Measurements from ENCODE around the gene HEXD. TPM values are rescaled to one million over a fixed set of nuclear protein-coding genes. Genes with fewer than 3 reads are reported as not detected.
"Not testable (repeated sequence)": the region's sequence is repeated elsewhere in the genome, so short reads cannot be mapped to it uniquely, and the experiment has no call there.

The HEXD gene
- total and polyA plus RNA-seq, 3 experiments from 2014 or later, result 10.6 to 30.4 (median 29.6) TPM

- Histone ChIP-seq H3K9me3 (ENCODE audit: low read length) (no peaks in the 10 kb centered on the region), H3K4me3 (ENCODE audit: low read length) (no peak overlapping the region), H3K27ac (ENCODE audit: low read depth, low read length) (no peak overlapping the region), H3K36me3 (ENCODE audit: insufficient read depth, low read length) (no peaks in the 10 kb centered on the region), H3K4me1 (ENCODE audit: insufficient read depth, low read length) (no peaks in the 10 kb centered on the region), H3K27me3 (ENCODE audit: insufficient read depth, low read length, poor library complexity, severe bottlenecking) (no peaks in the 10 kb centered on the region)
- H3K4me3 Mint-ChIP-seq, result peak overlapping the region in 1 of 7 donors; percentile 26
- peaks cover 0 to 7% (median 7%) of the 10 kb centered on the region in 3 donors for H3K4me1 Mint-ChIP-seq
- H3K27ac Mint-ChIP-seq, result peak overlapping the region in 1 of 8 donors; percentile 2
- peak in 1 of 5 donors; percentile 0 for DNase-seq
- ChIA-PET POLR2A (no interaction called here), CTCF (no interaction called here)
- H3K27me3 Mint-ChIP-seq, result peaks cover 21 to 27% of the 10 kb centered on the region in 2 donors
- no peaks in the 10 kb centered on the region for H3K9me3 Mint-ChIP-seq
- no peaks in the 10 kb centered on the region for H3K36me3 Mint-ChIP-seq
Measured at GRCh38 chr17:82380860-82381702, 37.1 kb upstream of the HEXD start.

GRCh38 chr17:82381703-82382009 is 36.5 kb upstream of the HEXD start:
- H3K27me3 ChIP-seq (ENCODE audit: insufficient read depth, low read length, poor library complexity, severe bottlenecking); CTCF ChIA-PET; H3K4me1 ChIP-seq (ENCODE audit: insufficient read depth, low read length); H3K4me3 Mint-ChIP-seq; H3K9me3 ChIP-seq (ENCODE audit: low read length); H3K9me3 Mint-ChIP-seq; H3K4me3 ChIP-seq (ENCODE audit: low read length); H3K36me3 Mint-ChIP-seq; POLR2A ChIA-PET; H3K4me1 Mint-ChIP-seq; H3K27ac ChIP-seq (ENCODE audit: low read depth, low read length); H3K27ac Mint-ChIP-seq; H3K36me3 ChIP-seq (ENCODE audit: insufficient read depth, low read length): not testable (repeated sequence)
- peaks cover 19 to 26% of the 10 kb centered on the region in 2 donors for H3K27me3 Mint-ChIP-seq
- peak in 1 of 5 donors; percentile 12 for DNase-seq

GRCh38 chr17:82382220-82382932 is 35.8 kb upstream of the HEXD start:
- H3K9me3 ChIP-seq (ENCODE audit: low read length); H3K9me3 Mint-ChIP-seq; H3K36me3 ChIP-seq (ENCODE audit: insufficient read depth, low read length); H3K27ac ChIP-seq (ENCODE audit: low read depth, low read length); H3K4me1 ChIP-seq (ENCODE audit: insufficient read depth, low read length); CTCF ChIA-PET; POLR2A ChIA-PET; H3K4me1 Mint-ChIP-seq; H3K4me3 ChIP-seq (ENCODE audit: low read length); H3K27me3 ChIP-seq (ENCODE audit: insufficient read depth, low read length, poor library complexity, severe bottlenecking); H3K27ac Mint-ChIP-seq; H3K4me3 Mint-ChIP-seq; H3K36me3 Mint-ChIP-seq: not testable (repeated sequence)
- peaks cover 20 to 26% of the 10 kb centered on the region in 2 donors for H3K27me3 Mint-ChIP-seq
- peak in 1 of 5 donors; percentile 16 for DNase-seq

- CTCF ChIA-PET, result no interaction called here
- no peaks in the 10 kb centered on the region for H3K27me3 ChIP-seq (ENCODE audit: insufficient read depth, low read length, poor library complexity, severe bottlenecking)
- POLR2A ChIA-PET, result no interaction called here
- no peaks in the 10 kb centered on the region for H3K4me1 ChIP-seq (ENCODE audit: insufficient read depth, low read length)
- Mint-ChIP-seq H3K36me3 (no peaks in the 10 kb centered on the region), H3K27ac (no peak overlapping the region), H3K9me3 (no peaks in the 10 kb centered on the region), H3K27me3 (peaks cover 20 to 26% of the 10 kb centered on the region in 2 donors), H3K4me1 (peaks cover 2 to 13% (median 7%) of the 10 kb centered on the region in 3 donors), H3K4me3 (no peak overlapping the region)
- no peak overlapping the region for H3K27ac ChIP-seq (ENCODE audit: low read depth, low read length)
- DNase-seq, result peak in 1 of 5 donors; percentile 46
- H3K4me3 ChIP-seq (ENCODE audit: low read length), result no peak overlapping the region
- H3K9me3 ChIP-seq (ENCODE audit: low read length), result no peaks in the 10 kb centered on the region
- no peaks in the 10 kb centered on the region for H3K36me3 ChIP-seq (ENCODE audit: insufficient read depth, low read length)
Measured at GRCh38 chr17:82382933-82383255, 35.3 kb upstream of the HEXD start.

GRCh38 chr17:82383411-82383810 is 34.7 kb upstream of the HEXD start:
- Mint-ChIP-seq H3K27ac (no peak overlapping the region), H3K9me3 (no peaks in the 10 kb centered on the region), H3K27me3 (peaks cover 20 to 26% of the 10 kb centered on the region in 2 donors), H3K4me1 (peaks cover 2 to 14% (median 7%) of the 10 kb centered on the region in 3 donors), H3K36me3 (no peaks in the 10 kb centered on the region), H3K4me3 (no peak overlapping the region)
- Histone ChIP-seq H3K9me3 (ENCODE audit: low read length) (no peaks in the 10 kb centered on the region), H3K27me3 (ENCODE audit: insufficient read depth, low read length, poor library complexity, severe bottlenecking) (no peaks in the 10 kb centered on the region), H3K27ac (ENCODE audit: low read depth, low read length) (no peak overlapping the region), H3K4me3 (ENCODE audit: low read length) (no peak overlapping the region), H3K36me3 (ENCODE audit: insufficient read depth, low read length) (no peaks in the 10 kb centered on the region), H3K4me1 (ENCODE audit: insufficient read depth, low read length) (no peaks in the 10 kb centered on the region)
- CTCF ChIA-PET, result no interaction called here
- POLR2A ChIA-PET, result no interaction called here
- peak in 1 of 5 donors; percentile 31 for DNase-seq

- CTCF ChIA-PET, result no interaction called here
- H3K36me3 ChIP-seq (ENCODE audit: insufficient read depth, low read length), result no peaks in the 10 kb centered on the region
- peaks cover 2 to 14% (median 7%) of the 10 kb centered on the region in 3 donors for H3K4me1 Mint-ChIP-seq
- H3K36me3 Mint-ChIP-seq, result no peaks in the 10 kb centered on the region
- no peaks in the 10 kb centered on the region for H3K9me3 ChIP-seq (ENCODE audit: low read length)
- no peak overlapping the region for H3K27ac Mint-ChIP-seq
- no peak overlapping the region for H3K4me3 Mint-ChIP-seq
- no peaks in the 10 kb centered on the region for H3K27me3 ChIP-seq (ENCODE audit: insufficient read depth, low read length, poor library complexity, severe bottlenecking)
- H3K9me3 Mint-ChIP-seq, result no peaks in the 10 kb centered on the region
- no peak overlapping the region for H3K4me3 ChIP-seq (ENCODE audit: low read length)
- H3K4me1 ChIP-seq (ENCODE audit: insufficient read depth, low read length), result no peaks in the 10 kb centered on the region
- no peak overlapping the region for H3K27ac ChIP-seq (ENCODE audit: low read depth, low read length)
- peak in 1 of 5 donors; percentile 30 for DNase-seq
- POLR2A ChIA-PET, result no interaction called here
- H3K27me3 Mint-ChIP-seq, result peaks cover 17 to 22% of the 10 kb centered on the region in 2 donors
Measured at GRCh38 chr17:82384051-82384729, 34.0 kb upstream of the HEXD start.

GRCh38 chr17:82384730-82385481 is 33.2 kb upstream of the HEXD start:
- ChIA-PET CTCF (no interaction called here), POLR2A (no interaction called here)
- Mint-ChIP-seq H3K36me3 (peaks cover 0 to under 1% (median 0%) of the 10 kb centered on the region in 3 donors), H3K4me3 (no peak overlapping the region), H3K27me3 (peaks cover 15 to 20% of the 10 kb centered on the region in 2 donors), H3K27ac (no peak overlapping the region), H3K9me3 (no peaks in the 10 kb centered on the region), H3K4me1 (peaks cover 2 to 14% (median 7%) of the 10 kb centered on the region in 3 donors)
- no peaks in the 10 kb centered on the region for H3K27me3 ChIP-seq (ENCODE audit: insufficient read depth, low read length, poor library complexity, severe bottlenecking)
- peak in 1 of 5 donors; percentile 47 for DNase-seq
- no peaks in the 10 kb centered on the region for H3K36me3 ChIP-seq (ENCODE audit: insufficient read depth, low read length)
- H3K4me3 ChIP-seq (ENCODE audit: low read length), result no peak overlapping the region
- no peak overlapping the region for H3K27ac ChIP-seq (ENCODE audit: low read depth, low read length)
- no peaks in the 10 kb centered on the region for H3K4me1 ChIP-seq (ENCODE audit: insufficient read depth, low read length)
- no peaks in the 10 kb centered on the region for H3K9me3 ChIP-seq (ENCODE audit: low read length)

Measured in CD8-positive, alpha-beta memory T cell (primary cell).